HepG2 (cell line): ENCODE results near the gene ATP6V1G2. TPM values are rescaled to one million over a fixed set of nuclear protein-coding genes. Genes with fewer than 3 reads are reported as not detected.

Source experiments
- KLF12 ChIP-seq: sonication (generic); formaldehyde crosslinking; IDR thresholded peaks from 2 replicates; pipeline ENCODE4 v1.4.0; 2020; ENCODE audit warnings: missing genetic modification reagents, borderline replicate concordance
- MTA1 ChIP-seq: sonication (generic); formaldehyde crosslinking; IDR thresholded peaks from 2 replicates; pipeline ENCODE4 v1.4.0; 2020; ENCODE audit warnings: missing genetic modification reagents, mild to moderate bottlenecking, borderline replicate concordance
- YEATS2 ChIP-seq: sonication (generic); formaldehyde crosslinking; IDR thresholded peaks from 2 replicates; pipeline ENCODE4 v1.4.0; 2020; ENCODE audit warnings: missing genetic modification reagents, borderline replicate concordance
- ZNF552 ChIP-seq: sonication (generic); formaldehyde crosslinking; IDR thresholded peaks from 2 replicates; pipeline ENCODE4 v1.9.0; 2022; ENCODE audit warnings: missing genetic modification reagents, mild to moderate bottlenecking, borderline replicate concordance
- ZNF615 ChIP-seq: sonication (generic); formaldehyde crosslinking; IDR thresholded peaks from 2 replicates; pipeline ENCODE4 v1.5.0; 2020; ENCODE audit warnings: mild to moderate bottlenecking, missing genetic modification reagents, borderline replicate concordance
- ZNF619 ChIP-seq: sonication (generic); formaldehyde crosslinking; IDR thresholded peaks from 2 replicates; pipeline ENCODE4 v1.4.0; 2020; ENCODE audit warnings: mild to moderate bottlenecking, missing genetic modification reagents
- ZNF839 ChIP-seq: sonication (generic); formaldehyde crosslinking; IDR thresholded peaks from 2 replicates; pipeline ENCODE4 v1.4.0; 2020; ENCODE audit warnings: missing genetic modification reagents, mild to moderate bottlenecking, borderline replicate concordance
- ZNF850 ChIP-seq: sonication (generic); formaldehyde crosslinking; conservative IDR thresholded peaks from 2 replicates; pipeline ENCODE4 v1.9.0; 2021; ENCODE audit warnings: mild to moderate bottlenecking, missing genetic modification reagents
- polyA plus RNA-seq, 8 experiments: library from polyadenylated mRNA; depleted of rRNA in 3 of 8; stranded (reverse) in 7 of 8; unstranded in 1 of 8; fragments of >200 nt; fragmentation: Illumina TruSeq in 4 of 8; extraction: Trizol in 4 of 8; gene quantifications; 2 replicates each; pipeline versions ENCODE4 v1.2.1 to v1.2.3, GENCODE V29; 2011 to 2016; ENCODE audit warnings: low read depth in 4 of 8, missing spikeins in 1 of 8, mixed read lengths in 1 of 8; ENCODE audit not compliant: insufficient read depth in 1 of 8
- total RNA-seq, 5 experiments: library from RNA; depleted of rRNA; stranded (reverse); fragments of >200 nt; fragmentation: Illumina TruSeq; extraction: Trizol; gene quantifications; 2 replicates each; pipeline ENCODE4 v1.2.3, GENCODE V29; 2016; ENCODE audit warnings: low read depth in 1 of 5
- TF ChIP-seq, protein P1 (sequence below), 2 experiments: sonication (generic) in 1 of 2; formaldehyde crosslinking in 1 of 2; IDR thresholded peaks; 2 replicates each; pipeline versions ENCODE4 v1.4.0 to v1.6.1; 2016 to 2020; ENCODE audit warnings: borderline replicate concordance in 1 of 2, low read depth in 1 of 2, mild to moderate bottlenecking in 1 of 2, missing genetic modification reagents in 1 of 2
- TF ChIP-seq, protein P2 (sequence below): sonication (generic); formaldehyde crosslinking; IDR thresholded peaks from 2 replicates; pipeline ENCODE4 v1.4.0; 2020; ENCODE audit warnings: missing genetic modification reagents, mild to moderate bottlenecking, borderline replicate concordance
- TF ChIP-seq, protein P3 (sequence below): IDR thresholded peaks from 2 replicates; pipeline ENCODE4 v1.6.1; 2016; ENCODE audit warnings: low read depth, control low read depth

ATP6V1G2 gene
- total and polyA plus RNA-seq, 2 of the 13 experiments (the other 11 are each of a cell fraction or from before 2014, with no cell fraction given) = 0.27 to 0.83 TPM

DNA sequence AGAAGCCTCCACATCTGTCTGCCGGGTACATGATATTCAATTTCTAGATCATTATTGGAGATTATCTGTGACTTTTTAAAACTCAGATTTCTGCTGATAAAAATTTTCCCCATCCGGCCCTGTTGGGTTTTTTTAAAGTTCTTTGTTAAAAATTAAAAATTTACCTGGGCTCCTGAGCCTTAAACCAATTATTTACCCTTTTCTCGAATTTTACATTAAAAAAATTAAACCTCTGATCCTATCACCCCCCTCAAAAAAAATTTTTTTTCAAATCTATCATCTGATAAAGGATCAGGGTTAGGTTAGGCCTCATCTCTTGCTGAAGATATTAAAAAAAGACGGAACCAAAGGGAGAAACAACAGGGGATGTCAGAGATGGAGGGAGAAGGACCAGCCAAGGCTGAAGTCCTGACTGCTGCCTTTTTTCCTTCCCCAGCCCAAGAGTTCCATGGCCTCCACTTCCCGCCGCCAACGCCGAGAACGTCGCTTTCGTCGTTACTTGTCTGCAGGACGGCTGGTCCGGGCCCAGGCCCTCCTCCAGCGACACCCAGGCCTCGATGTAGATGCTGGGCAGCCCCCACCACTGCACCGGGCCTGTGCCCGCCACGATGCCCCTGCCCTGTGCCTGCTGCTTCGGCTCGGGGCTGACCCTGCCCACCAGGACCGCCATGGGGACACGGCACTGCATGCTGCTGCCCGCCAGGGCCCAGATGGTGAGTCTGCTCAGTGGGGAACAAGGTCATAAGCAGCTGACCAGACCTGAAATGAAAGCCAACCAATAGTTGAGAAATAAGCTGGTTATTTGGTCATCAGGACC, 1.5 kb upstream of the ATP6V1G2 start (continued):
- TF ChIP-seq, protein P1, sequence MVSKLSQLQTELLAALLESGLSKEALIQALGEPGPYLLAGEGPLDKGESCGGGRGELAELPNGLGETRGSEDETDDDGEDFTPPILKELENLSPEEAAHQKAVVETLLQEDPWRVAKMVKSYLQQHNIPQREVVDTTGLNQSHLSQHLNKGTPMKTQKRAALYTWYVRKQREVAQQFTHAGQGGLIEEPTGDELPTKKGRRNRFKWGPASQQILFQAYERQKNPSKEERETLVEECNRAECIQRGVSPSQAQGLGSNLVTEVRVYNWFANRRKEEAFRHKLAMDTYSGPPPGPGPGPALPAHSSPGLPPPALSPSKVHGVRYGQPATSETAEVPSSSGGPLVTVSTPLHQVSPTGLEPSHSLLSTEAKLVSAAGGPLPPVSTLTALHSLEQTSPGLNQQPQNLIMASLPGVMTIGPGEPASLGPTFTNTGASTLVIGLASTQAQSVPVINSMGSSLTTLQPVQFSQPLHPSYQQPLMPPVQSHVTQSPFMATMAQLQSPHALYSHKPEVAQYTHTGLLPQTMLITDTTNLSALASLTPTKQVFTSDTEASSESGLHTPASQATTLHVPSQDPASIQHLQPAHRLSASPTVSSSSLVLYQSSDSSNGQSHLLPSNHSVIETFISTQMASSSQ (IDR thresholded peaks at IDR 0.05; ENCODE audit: low read depth) = 0 out of 2 replicates have a peak, but pooled peaks have one; percentile 4
- TF ChIP-seq, protein P1 (CRISPR knock-in tag; IDR thresholded peaks at IDR 0.05; ENCODE audit: borderline replicate concordance) = no peak
- TF ChIP-seq ZNF615 (CRISPR knock-in tag) = 0 out of 2 replicates have a peak, but pooled peaks have one; percentile 28
- TF ChIP-seq ZNF850 = 0 out of 2 replicates have a peak, but pooled peaks have one; percentile 55
- TF ChIP-seq ZNF552 (CRISPR knock-in tag) = peak; percentile 38; the same call in 1 of the 2 replicates
- TF ChIP-seq ZNF839 (CRISPR knock-in tag) = peak; percentile 62; the same call in 1 of the 2 replicates
- TF ChIP-seq, protein P2, sequence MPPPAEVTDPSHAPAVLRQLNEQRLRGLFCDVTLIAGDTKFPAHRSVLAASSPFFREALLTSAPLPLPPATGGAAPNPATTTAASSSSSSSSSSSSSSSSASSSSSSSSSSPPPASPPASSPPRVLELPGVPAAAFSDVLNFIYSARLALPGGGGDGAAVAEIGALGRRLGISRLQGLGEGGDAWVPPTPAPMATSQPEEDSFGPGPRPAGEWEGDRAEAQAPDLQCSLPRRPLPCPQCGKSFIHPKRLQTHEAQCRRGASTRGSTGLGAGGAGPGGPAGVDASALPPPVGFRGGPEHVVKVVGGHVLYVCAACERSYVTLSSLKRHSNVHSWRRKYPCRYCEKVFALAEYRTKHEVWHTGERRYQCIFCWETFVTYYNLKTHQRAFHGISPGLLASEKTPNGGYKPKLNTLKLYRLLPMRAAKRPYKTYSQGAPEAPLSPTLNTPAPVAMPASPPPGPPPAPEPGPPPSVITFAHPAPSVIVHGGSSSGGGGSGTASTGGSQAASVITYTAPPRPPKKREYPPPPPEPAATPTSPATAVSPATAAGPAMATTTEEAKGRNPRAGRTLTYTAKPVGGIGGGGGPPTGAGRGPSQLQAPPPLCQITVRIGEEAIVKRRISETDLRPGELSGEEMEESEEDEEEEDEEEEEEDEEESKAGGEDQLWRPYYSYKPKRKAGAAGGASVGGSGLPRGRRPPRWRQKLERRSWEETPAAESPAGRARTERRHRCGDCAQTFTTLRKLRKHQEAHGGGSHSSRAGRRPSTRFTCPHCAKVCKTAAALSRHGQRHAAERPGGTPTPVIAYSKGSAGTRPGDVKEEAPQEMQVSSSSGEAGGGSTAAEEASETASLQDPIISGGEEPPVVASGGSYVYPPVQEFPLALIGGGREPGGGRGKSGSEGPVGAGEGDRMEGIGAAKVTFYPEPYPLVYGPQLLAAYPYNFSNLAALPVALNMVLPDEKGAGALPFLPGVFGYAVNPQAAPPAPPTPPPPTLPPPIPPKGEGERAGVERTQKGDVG (CRISPR knock-in tag) = peak; percentile 83; the same call in 1 of the 2 replicates
- TF ChIP-seq ZNF619 (CRISPR knock-in tag) = peak; percentile 86; the same call in 1 of the 2 replicates
- TF ChIP-seq KLF12 (CRISPR knock-in tag) = no peak
- peak; percentile 75; the same call in 1 of the 2 replicates for TF ChIP-seq YEATS2 (CRISPR knock-in tag)
- TF ChIP-seq, protein P3, sequence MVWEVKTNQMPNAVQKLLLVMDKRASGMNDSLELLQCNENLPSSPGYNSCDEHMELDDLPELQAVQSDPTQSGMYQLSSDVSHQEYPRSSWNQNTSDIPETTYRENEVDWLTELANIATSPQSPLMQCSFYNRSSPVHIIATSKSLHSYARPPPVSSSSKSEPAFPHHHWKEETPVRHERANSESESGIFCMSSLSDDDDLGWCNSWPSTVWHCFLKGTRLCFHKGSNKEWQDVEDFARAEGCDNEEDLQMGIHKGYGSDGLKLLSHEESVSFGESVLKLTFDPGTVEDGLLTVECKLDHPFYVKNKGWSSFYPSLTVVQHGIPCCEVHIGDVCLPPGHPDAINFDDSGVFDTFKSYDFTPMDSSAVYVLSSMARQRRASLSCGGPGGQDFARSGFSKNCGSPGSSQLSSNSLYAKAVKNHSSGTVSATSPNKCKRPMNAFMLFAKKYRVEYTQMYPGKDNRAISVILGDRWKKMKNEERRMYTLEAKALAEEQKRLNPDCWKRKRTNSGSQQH (CRISPR knock-in tag) = no peak
- TF ChIP-seq MTA1 (CRISPR knock-in tag) = peak; percentile 50; the same call in 1 of the 2 replicates
